Right lobe of liver (tissue), 4 donors: ENCODE measurements around the gene FOXP1.

Experiments used
- CTCF ChIP-seq, 4 donors: fragments of 200-600 bp in 3 of 4; fragments of 450-650 bp in 1 of 4; IDR thresholded peaks; one replicate each; pipeline versions ENCODE4 v1.5.1 to v1.8.0; 2016 to 2022; ENCODE audit warnings: antibody characterized with exemption in 4 of 4, mild to moderate bottlenecking in 2 of 4
- POLR2A ChIP-seq: fragments of 450-650 bp; IDR thresholded peaks from one replicate; pipeline ENCODE4 v1.6.1; 2017; ENCODE audit warnings: antibody characterized with exemption, mild to moderate bottlenecking
- donor health status: DM: no; HTN: no; CAD: no.
- donor health status: DM: no; HTN: no; CAD: no.
- donor health status: DM: no; HTN: yes; CAD: no.

GRCh38 chr3:71217640-71218222 lies 365.8 kb downstream of the FOXP1 start:
- TF ChIP-seq CTCF (IDR thresholded peaks at IDR 0.05) (no peak), POLR2A (no peak)
